C4-2B (cell line): ENCODE results near the gene DNAJB13.

Experiments used
- H3K27ac ChIP-seq: fragments of 450-650 bp; 2 replicates; pipeline ENCODE4 v1.5.1; 2017
- CTCF ChIP-seq: fragments of 450-650 bp; conservative IDR thresholded peaks from 2 replicates; pipeline ENCODE4 v1.5.1; 2017; ENCODE audit warnings: mild to moderate bottlenecking
- ZFX ChIP-seq: fragments of 450-650 bp; IDR thresholded peaks from 2 replicates; pipeline ENCODE4 v1.6.1; 2017

The DNAJB13 gene

GRCh38 chr11:73950869-73951710 lies at the start of gene DNAJB13:
TSS of gene DNAJB13 (plus strand) at chr11:73951026. CDS start at chr11:73951070, 44 bp downstream.
- TF ChIP-seq ZFX, result no peak
- no peak for TF ChIP-seq CTCF
- no peak within 1 kb of the TSS for H3K27ac ChIP-seq

- no peak overlapping the region for H3K27ac ChIP-seq
- TF ChIP-seq CTCF (no peak), ZFX (no peak)
These were observed 48.5 kb upstream of the DNAJB13 start for GRCh38 chr11:73902303-73902702.

GRCh38 chr11:73907191-73907590 lies 43.6 kb upstream of the DNAJB13 start:
- no peak overlapping the region for H3K27ac ChIP-seq
- TF ChIP-seq ZFX (no peak), CTCF (no peak)

GRCh38 chr11:73912026-73912425 lies 38.8 kb upstream of the DNAJB13 start:
- H3K27ac ChIP-seq, result no peak overlapping the region
- TF ChIP-seq ZFX (no peak), CTCF (no peak)

GRCh38 chr11:73913472-73913871 lies 37.4 kb upstream of the DNAJB13 start:
- TF ChIP-seq ZFX (no peak), CTCF (no peak)
- no peak overlapping the region for H3K27ac ChIP-seq

- H3K27ac ChIP-seq, result no peak overlapping the region
- TF ChIP-seq CTCF (no peak), ZFX (no peak)
These were observed 36.5 kb upstream of the DNAJB13 start for GRCh38 chr11:73914284-73914683.

- H3K27ac ChIP-seq, result no peak overlapping the region
- TF ChIP-seq ZFX (no peak), CTCF (no peak)
These were observed 34.4 kb upstream of the DNAJB13 start for GRCh38 chr11:73916435-73916834.
